Fibroblast of the conjunctiva (primary cell): Measurements from ENCODE around the gene JAGN1.
"Not testable (repeated sequence)": the region's sequence is repeated elsewhere in the genome, so short reads cannot be mapped to it uniquely, and the experiment has no call there.

Source experiments
- DNase-seq: peaks from one replicate; pipeline ENCODE4 v3.0.0-alpha.2; 2010; ENCODE audit warnings: low read depth

JAGN1 gene

DNA sequence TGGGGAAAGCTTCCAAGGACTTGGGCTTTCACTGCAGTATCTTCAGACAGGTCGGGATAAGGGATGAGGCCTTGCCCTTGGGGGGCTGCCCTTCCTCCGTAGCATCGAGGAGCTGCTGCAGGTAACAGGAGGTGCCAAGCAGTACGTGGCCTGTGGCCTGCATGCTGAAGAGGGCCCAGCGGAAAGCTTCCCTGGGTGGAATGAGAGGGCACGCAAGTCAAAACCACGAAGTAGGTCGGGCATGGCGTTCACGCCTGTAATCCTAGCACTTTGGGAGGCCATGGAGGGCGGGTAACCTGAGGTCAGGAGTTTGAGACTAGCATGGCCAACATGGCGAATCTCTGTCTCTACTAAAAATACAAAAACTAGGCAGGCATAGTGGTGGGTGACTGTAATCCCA lies 23.3 kb upstream of the JAGN1 start:
- no peak for DNase-seq

DNA sequence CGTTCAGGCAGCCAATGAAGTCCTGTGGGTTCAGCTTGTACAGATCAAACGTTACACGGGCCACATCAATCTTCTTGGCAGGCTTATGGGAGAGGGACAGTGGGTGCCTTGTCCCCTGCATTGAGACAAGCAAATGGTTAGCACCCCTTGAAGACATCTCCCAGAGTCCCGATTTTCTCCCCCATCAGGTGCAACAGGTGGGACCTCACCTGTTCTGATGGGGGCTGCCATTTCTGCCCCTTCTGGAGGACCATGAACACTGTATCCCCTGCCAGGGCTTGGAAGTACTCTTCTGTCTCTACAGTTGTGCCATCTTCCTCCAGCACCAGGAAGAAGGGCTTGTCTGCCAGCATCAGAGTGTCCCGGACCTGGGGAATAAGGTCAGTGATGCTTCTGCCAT lies 20.5 kb upstream of the JAGN1 start:
- DNase-seq = no peak

DNA sequence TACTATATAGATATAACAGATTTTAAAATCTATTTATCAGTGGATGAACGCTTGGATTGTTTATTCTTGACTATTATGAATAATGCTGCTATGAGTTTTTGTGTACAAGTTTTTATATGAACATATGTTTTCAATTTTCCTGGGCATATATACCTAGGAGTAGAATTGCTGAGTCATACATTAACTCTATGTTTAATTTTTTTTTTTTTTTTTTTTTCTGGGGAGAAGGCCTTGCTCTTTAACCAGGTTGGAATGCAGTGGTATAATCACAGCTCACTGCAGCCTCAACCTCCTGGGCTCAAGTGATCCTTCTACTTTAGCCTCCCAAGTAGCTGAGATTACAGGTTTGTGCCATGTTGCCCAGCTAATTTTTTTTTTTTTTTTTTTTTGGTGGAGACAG lies 19.4 kb upstream of the JAGN1 start:
- DNase-seq = peak; percentile 55

DNA sequence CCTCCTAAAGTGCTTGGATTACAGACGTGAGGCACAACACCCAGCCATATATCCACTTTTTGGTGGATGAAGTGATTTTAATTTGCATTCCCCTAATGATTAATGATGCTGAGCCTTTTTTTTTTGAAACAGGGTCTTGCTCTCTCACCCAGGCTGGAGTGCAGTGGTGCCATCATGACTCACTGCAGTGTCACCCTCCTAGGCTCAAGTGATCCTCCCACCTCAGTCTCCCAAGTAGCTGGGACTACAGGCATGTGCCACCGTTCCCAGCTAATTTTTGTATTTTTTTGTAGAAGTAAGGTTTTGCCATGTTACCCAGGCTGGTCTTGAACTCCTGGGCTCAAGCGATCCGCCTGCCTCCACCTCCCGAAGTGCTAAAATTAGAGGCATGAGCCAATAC lies 18.3 kb upstream of the JAGN1 start:
- DNase-seq = not testable (repeated sequence)

DNA sequence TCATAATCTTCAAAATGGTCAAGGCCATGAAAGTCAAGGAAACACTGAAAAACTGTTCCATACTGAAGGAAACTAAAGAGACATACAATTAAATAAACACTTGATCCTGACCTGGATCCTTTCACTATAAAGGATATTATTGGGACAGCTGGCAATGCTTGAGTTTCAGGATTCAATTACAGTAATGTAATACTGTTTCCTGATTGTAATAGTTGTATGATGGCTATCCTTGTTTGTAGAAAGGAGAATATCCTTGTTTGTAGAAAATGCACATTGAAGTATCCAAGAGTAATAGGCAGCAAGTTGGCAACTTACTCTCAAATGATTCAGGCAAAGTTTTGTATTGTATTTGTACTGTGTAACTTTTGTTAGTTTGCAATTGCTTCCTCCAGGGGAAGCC lies 15.0 kb upstream of the JAGN1 start:
- DNase-seq = no peak

DNA sequence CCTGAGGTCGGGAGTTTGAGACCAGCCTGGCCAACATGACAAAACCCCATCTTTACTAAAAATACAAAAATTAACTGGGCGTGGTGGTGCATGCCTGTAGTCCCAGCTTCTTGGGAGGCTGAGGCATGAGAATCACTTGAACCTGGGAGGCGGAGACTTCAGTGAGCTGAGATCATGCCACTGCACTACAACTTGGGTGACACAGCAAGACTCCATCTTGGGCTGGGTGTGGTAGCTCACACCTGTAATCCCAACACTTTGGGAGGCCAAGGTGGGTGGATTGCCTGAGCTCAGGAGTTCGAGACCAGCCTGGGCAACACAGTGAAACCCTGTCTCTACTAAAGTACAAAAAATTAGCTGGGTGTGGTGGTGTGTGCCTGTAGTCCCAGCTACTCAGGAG lies 14.2 kb upstream of the JAGN1 start:
- not testable (repeated sequence) for DNase-seq

DNA sequence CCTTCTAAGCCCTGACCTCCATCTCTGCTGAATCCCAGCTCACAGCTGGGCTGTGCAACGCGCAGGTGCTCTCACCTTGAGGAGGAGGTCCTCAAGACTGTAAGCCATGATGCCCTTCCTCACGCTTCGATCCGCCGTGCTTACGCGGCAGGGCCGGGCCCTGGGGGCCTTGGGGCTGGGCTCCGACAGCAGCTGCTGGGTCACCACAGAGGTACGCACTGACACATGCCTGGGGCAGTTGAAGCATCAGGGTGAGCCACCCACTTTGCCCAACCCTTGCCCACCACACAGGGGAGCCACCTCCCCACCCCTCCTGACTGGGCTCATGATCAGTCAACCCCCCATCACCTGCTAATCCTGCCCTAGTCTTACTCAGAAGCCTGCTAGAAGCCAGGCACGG lies 13.4 kb upstream of the JAGN1 start:
- no peak for DNase-seq

DNA sequence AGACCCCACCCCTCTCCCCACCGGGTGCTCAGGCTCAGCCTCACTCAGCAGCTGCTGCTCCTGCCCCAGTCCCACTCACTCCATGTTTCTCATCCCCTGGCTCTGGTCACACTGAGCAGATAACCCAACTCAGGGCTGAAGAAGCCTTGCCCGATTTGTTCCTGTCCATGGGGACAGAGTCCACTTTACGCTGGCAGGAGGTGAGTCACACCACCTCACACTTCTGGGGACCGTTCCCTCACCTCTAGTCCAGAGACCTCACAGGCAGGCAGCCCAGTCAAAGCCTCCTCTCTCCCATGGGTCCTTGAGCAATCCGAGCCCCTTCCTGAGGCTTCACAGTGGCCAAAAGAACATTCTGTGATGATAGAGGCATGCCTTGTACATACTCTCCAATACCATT lies 11.7 kb upstream of the JAGN1 start:
- peak; percentile 68 for DNase-seq

DNA sequence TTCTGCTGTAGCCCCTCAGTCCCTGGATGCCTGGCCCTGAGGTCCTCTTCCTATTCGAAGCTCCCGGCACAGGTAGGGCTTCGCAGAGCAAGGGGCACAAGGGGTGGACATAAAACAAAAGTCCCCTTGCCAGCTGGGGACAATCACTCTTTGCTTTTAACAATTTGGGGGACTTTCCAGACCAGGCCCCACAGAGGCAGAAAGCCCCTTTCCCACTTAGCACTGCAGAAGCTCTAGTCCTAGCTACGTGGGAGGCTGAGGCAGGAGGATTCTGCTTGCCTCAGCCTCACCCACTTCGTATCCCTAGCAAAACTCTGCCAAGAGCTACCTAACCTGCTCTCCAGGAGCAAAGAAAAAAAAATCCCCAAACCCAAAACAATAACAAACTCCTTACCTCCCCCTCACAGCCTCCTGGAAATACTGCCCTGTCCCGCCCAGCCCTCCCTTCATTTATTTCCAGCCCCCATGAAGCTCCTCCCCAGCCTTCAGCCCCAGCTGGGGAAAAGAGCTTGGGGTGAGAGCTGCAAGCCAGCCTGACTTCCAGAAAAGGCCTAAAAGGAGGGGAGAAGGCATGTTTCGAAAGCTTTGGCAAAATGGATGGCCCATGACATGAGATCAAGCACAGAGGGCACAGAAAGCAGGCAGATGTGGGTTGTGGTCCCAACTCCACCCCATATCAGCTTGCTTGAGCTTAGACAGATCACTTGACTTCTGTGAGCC lies 10.4 kb upstream of the JAGN1 start, which contains the start of gene CIDEC:
TSS of gene CIDEC (minus strand) at position 424 of the 720 bp plus-strand sequence. CDS start 1,767 bp downstream, outside the sequence.
- no peak for DNase-seq

DNA sequence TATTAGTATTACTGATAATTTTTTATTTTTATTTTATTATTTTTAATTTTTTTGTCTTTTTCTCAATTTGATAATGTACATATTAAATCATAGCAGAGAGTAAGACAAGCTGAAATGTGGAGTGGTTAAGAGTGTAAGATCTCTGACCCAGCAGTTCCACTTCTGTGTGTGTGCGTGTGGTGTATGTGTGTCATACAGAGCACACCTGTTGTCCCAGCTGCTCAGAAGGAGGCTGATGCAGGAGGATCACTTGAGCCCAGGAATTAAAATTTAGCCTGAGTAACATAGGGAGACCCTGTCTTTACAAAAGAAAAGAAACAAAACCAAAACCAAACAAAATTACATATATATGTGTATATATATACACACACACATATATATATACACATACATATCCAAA lies 9.0 kb upstream of the JAGN1 start:
- no peak for DNase-seq

DNA sequence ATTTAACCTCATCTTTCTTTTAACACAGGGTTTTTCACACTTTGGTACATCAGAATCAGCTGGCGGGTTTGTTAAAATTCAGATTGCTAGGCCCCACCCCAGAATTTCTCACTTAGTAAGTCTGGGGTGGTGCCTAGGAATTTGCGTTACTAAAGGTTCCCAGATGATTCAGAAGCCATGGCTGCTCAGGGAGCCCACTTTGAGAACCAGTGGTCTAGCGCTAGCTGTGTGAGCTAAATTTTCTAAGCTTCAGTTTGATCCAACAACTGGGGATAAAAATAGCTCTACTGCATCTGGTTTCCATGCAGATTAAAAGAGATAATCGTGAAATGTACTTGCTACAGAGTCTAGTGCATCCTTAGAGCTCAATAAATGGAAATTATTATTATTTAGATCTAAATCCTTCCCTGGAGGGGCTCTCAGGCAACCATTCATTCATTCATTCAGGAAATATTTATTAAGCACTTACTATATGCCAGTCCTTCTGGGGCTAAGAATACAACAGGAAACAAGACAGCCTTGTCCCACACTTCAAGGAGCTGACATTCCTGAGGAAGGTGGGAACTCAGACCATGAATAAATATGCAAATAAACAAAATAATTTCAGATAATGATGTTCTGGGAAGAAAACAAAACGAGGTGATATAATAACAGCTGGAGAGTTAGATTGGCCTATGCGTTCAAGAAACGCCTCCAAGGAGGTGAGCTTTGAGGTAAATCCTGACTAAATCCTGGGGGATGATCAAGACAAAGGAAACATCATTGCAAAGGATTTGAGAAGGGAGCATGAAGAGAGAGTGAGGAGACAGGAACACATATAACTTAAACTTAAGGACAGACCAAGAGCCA lies 6.5 kb upstream of the JAGN1 start:
- DNase-seq = peak; percentile 53

DNA sequence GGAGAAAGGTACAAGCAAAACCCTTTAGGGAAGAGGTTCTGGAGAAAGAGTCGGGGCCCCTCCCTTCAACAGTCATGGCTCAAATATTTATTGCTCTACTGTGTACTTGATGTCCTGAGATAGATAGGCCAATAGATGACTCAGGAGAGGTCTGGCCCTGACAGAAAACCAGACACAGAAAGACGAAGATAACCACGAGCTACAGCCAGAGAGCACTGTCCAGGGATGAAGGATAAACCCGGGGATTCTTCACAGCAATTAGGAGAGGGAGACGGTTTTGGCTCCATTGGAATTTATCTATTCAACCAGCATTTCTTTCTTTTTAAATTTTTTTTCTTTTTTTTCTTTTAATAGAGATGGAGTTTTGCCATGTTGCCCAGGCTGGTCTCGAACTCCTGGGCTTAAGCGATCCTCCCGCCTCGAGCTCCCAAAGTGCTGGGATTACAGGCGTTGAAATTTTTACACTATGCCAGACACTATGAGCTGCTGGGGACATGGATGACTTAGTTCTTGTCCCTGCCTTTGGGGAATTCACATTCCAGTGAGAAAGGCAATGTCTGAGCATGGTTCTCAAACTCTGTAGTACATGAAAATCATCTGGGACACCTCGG lies 5.8 kb upstream of the JAGN1 start:
- DNase-seq = peak; percentile 79

DNA sequence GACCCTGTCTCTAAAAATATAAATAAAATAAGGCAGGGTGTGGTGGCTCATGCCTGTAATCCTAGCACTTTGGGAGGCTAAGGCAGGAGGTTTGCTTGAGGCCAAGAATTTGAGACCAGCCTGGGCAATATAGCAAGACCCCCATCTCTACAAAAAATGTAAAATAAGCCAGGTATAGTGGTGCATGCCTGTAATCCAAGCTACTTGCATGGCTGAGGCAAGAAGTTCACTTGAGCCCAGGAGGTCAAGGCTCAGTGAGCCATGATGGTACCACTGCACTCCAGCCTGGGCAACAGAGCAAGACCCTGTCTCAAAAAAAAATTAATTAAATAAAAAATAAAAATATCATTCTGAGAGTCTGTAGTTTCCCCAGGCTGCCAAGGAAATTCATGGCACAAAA lies 4.1 kb upstream of the JAGN1 start:
- no peak for DNase-seq

DNA sequence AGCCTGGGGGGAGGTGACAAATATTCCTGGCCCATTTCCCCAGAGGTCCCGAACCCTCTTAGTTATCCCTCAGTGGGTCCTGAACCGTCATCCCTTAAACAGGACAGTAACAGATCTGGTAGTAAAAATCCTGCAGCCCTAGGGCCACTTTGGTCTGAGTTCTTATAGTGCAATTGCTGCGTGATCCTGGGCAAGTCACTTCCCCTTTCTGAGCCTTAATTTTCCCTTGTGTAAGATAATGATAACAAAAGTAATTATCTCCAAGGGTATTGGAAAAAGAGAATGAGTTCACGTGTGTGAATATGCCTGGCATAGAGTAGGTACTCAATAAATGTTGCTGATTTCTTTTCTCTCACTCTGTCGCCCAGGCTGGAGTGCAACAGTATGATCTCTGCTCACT lies 2.9 kb upstream of the JAGN1 start:
- no peak for DNase-seq

DNA sequence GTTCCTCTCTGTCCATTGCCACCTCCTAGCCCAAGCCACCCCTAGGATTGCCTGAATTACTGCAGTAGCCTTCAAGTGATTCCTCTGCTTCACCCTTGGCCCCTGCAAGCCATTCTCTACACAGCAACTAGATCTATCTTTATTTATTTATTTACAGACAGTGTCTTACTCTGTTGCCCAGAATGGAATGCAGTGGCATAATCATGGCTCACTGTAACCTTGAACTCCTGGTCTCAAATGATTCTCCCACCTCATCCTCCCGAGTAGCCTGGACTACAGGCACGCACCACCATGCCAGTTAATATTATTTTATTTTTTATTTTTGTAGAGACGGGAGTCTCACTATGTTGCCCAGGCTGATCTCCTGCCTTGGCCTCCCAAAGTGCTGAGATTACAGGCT lies 1.9 kb upstream of the JAGN1 start:
- DNase-seq = no peak

DNA sequence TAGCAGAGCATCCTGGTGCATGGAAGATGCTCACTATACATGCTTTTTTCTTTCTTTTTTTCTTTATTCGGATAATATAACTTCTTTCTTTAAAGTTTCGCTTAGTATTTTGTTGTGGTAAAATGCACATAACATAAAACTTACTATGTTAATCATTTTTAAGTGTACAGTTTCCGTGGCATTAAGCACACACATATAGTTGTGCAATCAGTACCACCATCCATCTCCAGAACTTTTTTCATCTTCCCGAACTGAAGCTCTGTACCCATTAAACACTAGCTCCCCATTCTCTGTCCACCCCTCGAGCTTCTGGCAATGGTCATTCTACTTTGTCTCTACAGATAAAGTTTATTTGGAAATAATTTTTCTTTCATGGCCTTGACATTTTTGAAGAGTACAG lies 1.0 kb upstream of the JAGN1 start:
- no peak for DNase-seq

DNA sequence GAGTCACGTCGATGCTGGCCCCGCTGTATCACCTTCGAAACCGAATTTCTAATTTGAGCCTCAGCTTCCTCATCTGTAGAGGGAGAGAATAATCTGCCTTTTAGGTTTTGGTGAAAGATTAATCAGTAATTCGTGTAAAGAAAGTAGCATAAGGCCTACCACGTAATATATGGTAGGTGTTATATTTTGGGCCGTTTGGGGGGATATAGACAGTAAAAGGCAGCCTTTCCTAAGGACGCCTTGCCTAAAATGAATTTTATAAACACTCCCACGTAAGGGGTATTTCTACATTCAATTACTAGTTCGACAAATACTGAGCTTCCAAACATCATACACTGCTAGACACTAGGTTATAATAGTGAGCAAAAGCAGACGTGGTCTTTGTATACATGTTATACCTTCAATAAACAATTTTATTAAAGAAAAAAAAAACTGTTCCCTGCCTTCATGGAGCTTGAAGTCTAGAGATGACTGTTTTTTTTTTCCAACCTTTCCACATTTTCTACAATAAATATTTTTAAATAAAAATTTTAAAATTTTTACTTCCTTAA lies 737 bp downstream of the JAGN1 start:
- DNase-seq = no peak

DNA sequence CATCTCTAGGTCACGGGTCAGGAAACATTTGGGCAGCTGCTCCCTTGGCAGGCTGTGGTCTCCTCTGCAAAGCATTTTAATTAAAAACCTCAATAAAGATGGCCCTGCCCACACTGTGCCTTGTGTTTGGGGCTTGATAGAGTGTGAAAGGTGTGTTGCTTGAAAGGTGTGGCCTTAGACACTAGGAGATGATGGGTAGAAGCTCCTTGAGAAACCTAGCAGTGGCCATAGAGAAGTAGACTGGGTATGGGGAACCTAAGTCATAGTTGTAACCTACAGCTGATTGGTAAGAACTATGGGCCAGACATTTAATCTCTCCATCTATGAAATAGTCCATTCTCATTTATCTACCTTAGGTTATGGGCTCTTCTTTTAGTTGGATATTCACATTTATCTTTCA lies 3.3 kb downstream of the JAGN1 start:
- no peak for DNase-seq

DNA sequence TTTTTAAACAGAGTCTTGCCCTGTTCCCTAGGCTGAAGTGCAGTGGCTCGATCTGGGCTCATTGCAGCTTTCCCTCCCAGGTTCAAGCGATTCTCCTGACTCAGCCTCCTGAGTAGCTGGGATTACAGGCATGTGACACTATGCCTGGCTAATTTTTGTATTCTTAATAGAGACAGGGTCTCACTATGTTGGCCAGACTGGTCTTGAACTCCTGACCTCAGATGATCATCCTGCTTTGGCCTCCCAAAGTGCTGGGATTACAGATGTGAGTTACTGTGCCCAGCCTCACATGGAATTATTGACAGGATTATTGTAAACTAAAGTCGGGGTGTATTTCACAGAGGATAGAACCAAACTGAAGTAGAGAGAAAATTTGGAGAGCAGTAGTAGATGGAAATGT lies 5.3 kb downstream of the JAGN1 start:
- not testable (repeated sequence) for DNase-seq

DNA sequence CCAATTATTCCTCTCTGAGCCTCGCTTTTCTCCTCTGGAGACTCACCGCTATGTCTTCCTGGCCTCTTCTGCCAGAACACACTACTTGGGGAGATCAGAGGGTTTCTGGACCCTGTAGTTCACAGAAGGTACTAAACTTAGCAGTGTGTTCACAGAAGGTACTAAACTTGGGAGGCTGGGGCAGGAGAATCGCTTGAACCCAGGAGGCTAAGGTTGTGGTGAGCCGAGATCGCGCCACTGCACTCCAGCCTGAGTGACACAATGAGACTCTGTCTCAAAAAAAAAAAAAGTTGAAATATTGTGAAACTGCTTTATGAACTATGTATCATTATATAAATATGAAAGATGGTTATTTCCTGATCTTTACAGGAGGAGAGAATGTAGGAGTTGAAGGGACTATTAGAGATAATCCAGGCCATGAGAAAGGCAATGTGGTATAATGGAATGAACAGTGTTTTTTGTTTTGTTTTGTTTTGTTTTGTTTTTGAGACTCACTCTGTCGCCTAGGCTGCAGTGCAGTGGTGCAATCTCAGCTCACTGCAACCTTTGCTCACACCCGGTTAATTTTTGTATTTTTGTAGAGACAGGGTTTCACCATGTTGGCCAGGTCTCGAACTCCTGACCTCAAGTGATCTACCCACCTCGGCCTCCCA lies 6.5 kb downstream of the JAGN1 start:
- not testable (repeated sequence) for DNase-seq

DNA sequence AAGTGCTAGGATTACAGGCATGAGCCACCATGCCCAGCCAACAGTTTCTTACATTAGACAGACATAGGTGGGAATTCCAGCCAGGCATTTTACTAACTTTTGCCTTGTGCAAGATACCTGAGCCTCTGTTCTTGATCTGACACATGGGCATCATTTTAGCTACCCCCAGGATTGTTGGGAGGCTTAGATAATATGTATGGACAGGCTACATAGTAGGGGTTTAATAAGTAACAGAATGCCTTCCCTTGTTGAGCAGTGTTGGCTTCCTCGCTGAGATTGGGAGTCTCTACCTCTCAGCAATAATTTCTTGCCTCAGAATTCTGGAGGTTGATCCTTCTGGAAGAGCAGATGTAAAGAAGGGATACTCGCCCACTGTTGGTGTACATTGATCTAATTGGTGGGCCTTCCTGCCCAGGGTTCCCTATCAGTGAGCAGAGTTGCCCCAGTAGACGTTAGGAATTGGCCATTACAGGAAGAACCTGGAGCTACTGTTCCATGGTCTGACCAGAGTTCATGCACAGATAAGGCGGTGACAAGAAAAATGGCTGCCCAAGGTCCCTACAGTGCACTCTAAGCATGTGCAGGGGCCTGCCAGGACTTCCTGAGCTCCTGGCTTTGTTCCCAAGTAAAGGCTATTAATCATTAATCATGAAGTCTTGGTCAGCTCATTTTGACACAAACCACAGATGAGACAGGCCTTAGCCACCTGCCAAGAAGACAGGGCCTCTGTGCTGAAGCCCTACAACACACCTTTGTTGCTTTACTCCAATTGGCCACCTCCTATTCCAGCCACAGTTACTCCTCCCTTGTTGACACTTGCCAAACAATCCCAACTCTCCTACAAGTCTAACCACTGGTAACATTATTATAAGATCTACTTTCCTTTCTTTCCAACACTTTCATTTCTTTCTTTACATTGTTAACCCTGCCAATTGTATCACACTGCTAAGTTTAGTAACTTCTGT lies 7.3 kb downstream of the JAGN1 start:
- DNase-seq = no peak
